CD14-positive monocyte (primary cell): ENCODE data around the gene DLGAP3. TPM values are rescaled to one million over a fixed set of nuclear protein-coding genes. Genes with fewer than 3 reads are reported as not detected.

Experiments used
- DNase-seq, 3 donors: peaks; one replicate each; pipeline ENCODE4 v3.0.0-alpha.2; 2011 to 2022
- H2AFZ ChIP-seq: 2 replicates; pipeline ENCODE4 v1.6.0; 2012; ENCODE audit warnings: mild to moderate bottlenecking, low read depth, low read length, inconsistent platforms; ENCODE audit not compliant: insufficient read depth, poor library complexity, severe bottlenecking
- H3K27ac ChIP-seq, 2 donors: 1 replicate in 1 of 2; 2 replicates in 1 of 2; pipeline ENCODE4 v1.5.1; 2012 to 2013; ENCODE audit warnings: low read length in 2 of 2, control low read depth in 1 of 2, inconsistent platforms in 1 of 2, low read depth in 1 of 2, mild to moderate bottlenecking in 1 of 2
- H3K27me3 ChIP-seq, 2 donors: one replicate each; pipeline versions ENCODE4 v1.6.0 to v1.6.1; 2011 to 2013; ENCODE audit warnings: low read length in 2 of 2; ENCODE audit not compliant: control insufficient read depth in 2 of 2, insufficient read depth in 2 of 2
- H3K36me3 ChIP-seq, 2 donors: replicated peaks in 1 of 2; 1 replicate in 1 of 2; 2 replicates in 1 of 2; pipeline versions ENCODE4 v1.5.1 to v1.6.1; 2012 to 2013; ENCODE audit warnings: low read length in 2 of 2, control low read depth in 1 of 2, inconsistent platforms in 1 of 2, mild to moderate bottlenecking in 1 of 2; ENCODE audit not compliant: insufficient read depth in 2 of 2, control insufficient read depth in 1 of 2
- H3K4me1 ChIP-seq, 2 donors: 1 replicate in 1 of 2; 2 replicates in 1 of 2; pipeline versions ENCODE4 v1.5.1 to v1.6.1; 2012 to 2013; ENCODE audit warnings: low read length in 2 of 2, control low read depth in 1 of 2, inconsistent platforms in 1 of 2, mild to moderate bottlenecking in 1 of 2, moderate library complexity in 1 of 2; ENCODE audit not compliant: insufficient read depth in 2 of 2, control insufficient read depth in 1 of 2
- H3K4me2 ChIP-seq: replicated peaks from 2 replicates; pipeline ENCODE3; 2012; ENCODE audit warnings: low read length, moderate library complexity, mild to moderate bottlenecking; ENCODE audit not compliant: poor library complexity, severe bottlenecking; ENCODE audit errors: extremely low read depth
- H3K4me3 ChIP-seq, 3 experiments: fragments of 200-600 bp in 1 of 3; sonication (generic) in 1 of 3; replicated peaks in 1 of 3; 1 replicate in 2 of 3; 2 replicates in 1 of 3; pipeline ENCODE4 v1.5.1; 2011 to 2013; ENCODE audit warnings: low read length in 3 of 3, mild to moderate bottlenecking in 3 of 3, control low read depth in 2 of 3, low read depth in 2 of 3, inconsistent platforms in 1 of 3, moderate library complexity in 1 of 3
- H3K79me2 ChIP-seq: 2 replicates; pipeline ENCODE4 v1.6.0; 2012; ENCODE audit warnings: mild to moderate bottlenecking, control low read depth, inconsistent platforms, low read length, moderate library complexity; ENCODE audit not compliant: insufficient read depth
- H3K9ac ChIP-seq: 2 replicates; pipeline ENCODE4 v1.6.0; 2017; ENCODE audit warnings: low read length, mild to moderate bottlenecking; ENCODE audit not compliant: insufficient read depth, poor library complexity, severe bottlenecking
- H3K9me3 ChIP-seq, 2 donors: replicated peaks in 1 of 2; 1 replicate in 1 of 2; 2 replicates in 1 of 2; pipeline versions ENCODE4 v1.5.1 to v1.6.1; 2012 to 2013; ENCODE audit warnings: low read length in 2 of 2, control low read depth in 1 of 2; ENCODE audit not compliant: control insufficient read depth in 1 of 2, insufficient read depth in 1 of 2
- H4K20me1 ChIP-seq: 2 replicates; pipeline ENCODE4 v1.6.0; 2012; ENCODE audit warnings: mild to moderate bottlenecking, low read length, control low read depth, moderate library complexity; ENCODE audit not compliant: insufficient read depth
- H3K27ac Mint-ChIP-seq, 7 donors: one replicate each; pipeline ENCODE4 v1.8.0; 2020; ENCODE audit warnings: mild to moderate bottlenecking in 7 of 7, mixed read lengths in 7 of 7, moderate library complexity in 6 of 7, inconsistent platforms in 2 of 7
- H3K27me3 Mint-ChIP-seq, 3 donors: one replicate each; pipeline ENCODE4 v1.8.0; 2021 to 2022; ENCODE audit warnings: low read depth in 3 of 3, mild to moderate bottlenecking in 3 of 3, mixed read lengths in 3 of 3, moderate library complexity in 3 of 3, inconsistent platforms in 1 of 3
- H3K36me3 Mint-ChIP-seq, 2 donors: one replicate each; pipeline ENCODE4 v1.8.0; 2020; ENCODE audit warnings: mixed read lengths in 2 of 2, inconsistent platforms in 1 of 2, mild to moderate bottlenecking in 1 of 2
- H3K4me1 Mint-ChIP-seq: one replicate; pipeline ENCODE4 v1.8.0; 2020; ENCODE audit warnings: mild to moderate bottlenecking, mixed read lengths
- H3K4me3 Mint-ChIP-seq, 2 donors: one replicate each; pipeline ENCODE4 v1.8.0; 2020; ENCODE audit warnings: mild to moderate bottlenecking in 2 of 2, mixed read lengths in 2 of 2, moderate library complexity in 1 of 2
- H3K9me3 Mint-ChIP-seq, 7 donors: one replicate each; pipeline ENCODE4 v1.8.0; 2020 to 2022; ENCODE audit warnings: mixed read lengths in 7 of 7, mild to moderate bottlenecking in 6 of 7, moderate library complexity in 6 of 7, inconsistent platforms in 2 of 7
- WGBS: methylation state at CpG from one replicate; pipeline ENCODE4 v1.1.5; 2013; ENCODE audit warnings: missing lambda C conversion rate; ENCODE audit not compliant: insufficient coverage; 5-methylcytosine and 5-hydroxymethylcytosine counted together
- intact Hi-C, 2 donors: fragments of 100-400 bp; cut with micrococcal nuclease; formaldehyde crosslinking; loops; one replicate each; pipeline versions ENCODE4 v1.15.0 to v1.15.1; 2023
- polyA plus RNA-seq, 3 donors: library from polyadenylated mRNA; depleted of rRNA in 1 of 3; unstranded in 2 of 3; stranded (reverse) in 1 of 3; fragments of 300-500 nt in 2 of 3; fragments of >200 nt in 1 of 3; fragmentation: Illumina TruSeq in 2 of 3; gene quantifications; 1 replicate in 2 of 3; 2 replicates in 1 of 3; pipeline ENCODE4 v1.2.3, GENCODE V29; 2012 to 2021
- TF ChIP-seq, protein P1 (sequence below): fragments of 200-600 bp; IDR thresholded peaks from one replicate; pipeline ENCODE4 v1.8.0; 2022; ENCODE audit warnings: antibody characterized with exemption, mild to moderate bottlenecking

DLGAP3 gene
- polyA plus RNA-seq, 3 donors = 0.10 to 0.56 (median 0.16) TPM

DNA sequence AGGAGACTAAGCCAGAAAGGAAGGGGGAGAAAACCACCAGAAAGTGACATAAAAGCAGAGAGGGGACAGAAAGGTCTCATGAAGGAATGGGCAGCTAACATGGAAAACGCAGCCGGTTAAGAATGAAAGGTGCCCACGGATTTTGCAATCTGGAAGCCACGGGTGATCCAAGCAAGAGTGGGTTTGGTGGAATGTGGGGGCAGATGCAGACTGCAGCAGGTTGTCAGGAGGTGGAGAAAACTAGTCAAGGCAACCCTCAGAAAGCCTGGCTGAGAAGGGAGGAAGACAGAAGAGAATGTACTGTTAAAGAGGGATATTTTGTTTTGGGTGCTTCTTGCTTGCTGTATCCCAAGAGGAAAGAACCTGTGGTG, 57.3 kb downstream of the DLGAP3 start:
- no peaks in the 10 kb centered on the region for H3K36me3 Mint-ChIP-seq
- H3K4me1 Mint-ChIP-seq = peaks cover 13% of the 10 kb centered on the region
- H3K27ac Mint-ChIP-seq = no peak overlapping the region
- Histone ChIP-seq H3K4me3 (no peak overlapping the region), H3K27me3 (peaks cover 6 to 18% of the 10 kb centered on the region in 2 donors), H3K36me3 (no peaks in the 10 kb centered on the region), H3K9me3 (no peaks in the 10 kb centered on the region), H3K79me2 (no peaks in the 10 kb centered on the region), H3K27ac (no peak overlapping the region), H3K4me1 (peaks cover 13 to 14% of the 10 kb centered on the region in 2 donors), H2AFZ (no peak overlapping the region), H3K4me2 (no peak overlapping the region), H4K20me1 (no peaks in the 10 kb centered on the region), H3K9ac (no peak overlapping the region)
- TF ChIP-seq, protein P1, sequence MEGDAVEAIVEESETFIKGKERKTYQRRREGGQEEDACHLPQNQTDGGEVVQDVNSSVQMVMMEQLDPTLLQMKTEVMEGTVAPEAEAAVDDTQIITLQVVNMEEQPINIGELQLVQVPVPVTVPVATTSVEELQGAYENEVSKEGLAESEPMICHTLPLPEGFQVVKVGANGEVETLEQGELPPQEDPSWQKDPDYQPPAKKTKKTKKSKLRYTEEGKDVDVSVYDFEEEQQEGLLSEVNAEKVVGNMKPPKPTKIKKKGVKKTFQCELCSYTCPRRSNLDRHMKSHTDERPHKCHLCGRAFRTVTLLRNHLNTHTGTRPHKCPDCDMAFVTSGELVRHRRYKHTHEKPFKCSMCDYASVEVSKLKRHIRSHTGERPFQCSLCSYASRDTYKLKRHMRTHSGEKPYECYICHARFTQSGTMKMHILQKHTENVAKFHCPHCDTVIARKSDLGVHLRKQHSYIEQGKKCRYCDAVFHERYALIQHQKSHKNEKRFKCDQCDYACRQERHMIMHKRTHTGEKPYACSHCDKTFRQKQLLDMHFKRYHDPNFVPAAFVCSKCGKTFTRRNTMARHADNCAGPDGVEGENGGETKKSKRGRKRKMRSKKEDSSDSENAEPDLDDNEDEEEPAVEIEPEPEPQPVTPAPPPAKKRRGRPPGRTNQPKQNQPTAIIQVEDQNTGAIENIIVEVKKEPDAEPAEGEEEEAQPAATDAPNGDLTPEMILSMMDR = no peak
- no peak for DNase-seq
- intact Hi-C loops = no loop called here
- no peak overlapping the region for H3K4me3 Mint-ChIP-seq
- WGBS = 91% methylated on average over 4 of the region's 4 CpGs
- peaks cover 17 to 47% (median 42%) of the 10 kb centered on the region in 3 donors for H3K27me3 Mint-ChIP-seq
- H3K9me3 Mint-ChIP-seq = peaks cover 0 to 2% (median 0%) of the 10 kb centered on the region in 7 donors

DNA sequence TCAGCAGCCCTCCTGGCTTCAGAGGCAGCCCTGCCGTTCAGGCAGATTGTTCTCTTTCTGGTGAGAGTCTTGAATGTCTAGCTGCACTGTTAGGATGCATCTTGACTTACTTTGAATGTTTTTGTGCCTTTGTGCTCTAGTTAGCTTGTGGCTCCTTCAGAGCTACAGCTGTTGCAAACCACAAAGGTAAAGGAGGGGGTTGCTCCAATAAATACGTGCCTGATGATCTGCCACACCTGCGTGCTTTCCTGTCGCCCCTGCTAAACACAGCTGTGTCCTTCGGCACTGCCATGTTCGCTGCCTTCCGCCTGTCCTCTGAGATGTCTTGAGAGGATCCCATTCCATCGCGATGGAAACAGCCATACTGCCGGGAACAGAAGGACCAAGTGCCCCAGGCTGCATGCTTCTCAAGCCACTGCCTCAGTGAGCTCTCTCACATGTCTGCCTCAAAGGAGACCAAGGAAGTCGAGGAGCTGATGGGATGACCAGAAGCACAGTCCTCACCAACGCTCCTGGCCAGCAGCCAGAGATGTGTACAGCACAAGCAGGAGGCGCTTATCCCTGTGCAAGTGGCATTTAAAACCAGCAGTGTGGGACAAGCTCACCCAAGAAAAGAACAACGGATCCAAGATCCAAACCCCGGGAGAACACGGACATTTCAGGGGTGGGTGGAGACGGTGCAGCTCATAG, 57.9 kb downstream of the DLGAP3 start:
- no peaks in the 10 kb centered on the region for H3K9me3 ChIP-seq
- H4K20me1 ChIP-seq = no peaks in the 10 kb centered on the region
- H3K4me2 ChIP-seq = no peak overlapping the region
- intact Hi-C loops = no loop called here
- TF ChIP-seq, protein P1 = no peak
- Mint-ChIP-seq H3K27me3 (peaks cover 16 to 46% (median 37%) of the 10 kb centered on the region in 3 donors), H3K36me3 (no peaks in the 10 kb centered on the region), H3K4me3 (no peak overlapping the region), H3K4me1 (peaks cover 17% of the 10 kb centered on the region), H3K9me3 (peaks cover 0 to 2% (median 0%) of the 10 kb centered on the region in 7 donors), H3K27ac (no peak overlapping the region)
- no peak overlapping the region for H3K9ac ChIP-seq
- peaks cover 18 to 19% of the 10 kb centered on the region in 2 donors for H3K4me1 ChIP-seq
- H2AFZ ChIP-seq = no peak overlapping the region
- H3K4me3 ChIP-seq = no peak overlapping the region
- H3K27ac ChIP-seq = no peak overlapping the region
- WGBS = 82% methylated on average over 16 of the region's 17 CpGs
- no peaks in the 10 kb centered on the region for H3K36me3 ChIP-seq
- no peaks in the 10 kb centered on the region for H3K79me2 ChIP-seq
- peaks cover 6 to 16% of the 10 kb centered on the region in 2 donors for H3K27me3 ChIP-seq
- DNase-seq = no peak
